OCI-LY1 (cell line): ENCODE data around the gene TGFB2.

Experiments
- H2AFZ ChIP-seq: fragments of 200-600 bp; sonication (generic), shearing (Covaris generic); 2 replicates; pipeline ENCODE4 v1.6.0; 2014; ENCODE audit warnings: antibody characterized with exemption, mild to moderate bottlenecking, low read length
- H3F3A ChIP-seq: fragments of 200-600 bp; sonication (generic), shearing (Covaris generic); 2 replicates; pipeline ENCODE4 v1.6.0; 2014; ENCODE audit warnings: mild to moderate bottlenecking, antibody characterized with exemption, low read length, moderate library complexity; ENCODE audit not compliant: insufficient read depth
- H3K27ac ChIP-seq: fragments of 200-600 bp; sonication (generic); 2 replicates; pipeline ENCODE4 v1.5.1; 2014; ENCODE audit warnings: low read length, mixed run types, mild to moderate bottlenecking, low read depth; ENCODE audit not compliant: poor library complexity, severe bottlenecking
- H3K27me3 ChIP-seq: fragments of 200-600 bp; sonication (generic); 2 replicates; pipeline ENCODE4 v1.6.0; 2014; ENCODE audit warnings: antibody characterized with exemption, mild to moderate bottlenecking, low read length, moderate library complexity; ENCODE audit not compliant: insufficient read depth
- H3K36me3 ChIP-seq: fragments of 200-600 bp; sonication (generic); 2 replicates; pipeline ENCODE4 v1.6.1; 2014; ENCODE audit warnings: mild to moderate bottlenecking, antibody characterized with exemption, low read length, moderate library complexity, mixed read lengths; ENCODE audit not compliant: insufficient read depth
- H3K4me1 ChIP-seq: fragments of 200-600 bp; sonication (generic); 2 replicates; pipeline ENCODE4 v1.5.1; 2014; ENCODE audit warnings: mild to moderate bottlenecking, low read length, moderate library complexity; ENCODE audit not compliant: insufficient read depth, severe bottlenecking
- H3K4me2 ChIP-seq: fragments of 200-600 bp; sonication (generic), shearing (Covaris generic); 2 replicates; pipeline ENCODE4 v1.6.1; 2014; ENCODE audit warnings: low read length
- H3K4me3 ChIP-seq: fragments of 200-600 bp; sonication (generic); 2 replicates; pipeline ENCODE4 v1.5.1; 2014; ENCODE audit warnings: low read length, low read depth, mild to moderate bottlenecking, mixed read lengths; ENCODE audit not compliant: poor library complexity, severe bottlenecking
- H3K79me2 ChIP-seq: fragments of 200-600 bp; shearing (Covaris generic); 2 replicates; pipeline ENCODE4 v1.6.1; 2016; ENCODE audit warnings: mixed run types, low read length, mixed read lengths; ENCODE audit not compliant: insufficient read depth
- H3K9ac ChIP-seq: fragments of 200-600 bp; sonication (generic), shearing (Covaris generic); 2 replicates; pipeline ENCODE4 v1.6.1; 2014; ENCODE audit warnings: mild to moderate bottlenecking, low read length, mixed read lengths
- H3K9me2 ChIP-seq: fragments of 200-600 bp; sonication (generic), shearing (Covaris generic); 2 replicates; pipeline ENCODE4 v1.6.1; 2014; ENCODE audit warnings: low read depth, mild to moderate bottlenecking, low read length, mixed read lengths
- H3K9me3 ChIP-seq: fragments of 200-600 bp; shearing (Covaris generic); 2 replicates; pipeline ENCODE4 v1.6.1; 2014; ENCODE audit warnings: low read length, mixed read lengths
- H4K20me1 ChIP-seq: fragments of 200-600 bp; sonication (generic), shearing (Covaris generic); 2 replicates; pipeline ENCODE4 v1.6.0; 2016; ENCODE audit warnings: mild to moderate bottlenecking, low read length; ENCODE audit not compliant: insufficient read depth
- EZH2 ChIP-seq: fragments of 200-600 bp; sonication (generic), shearing (Covaris generic); IDR thresholded peaks from 2 replicates; pipeline ENCODE4 v1.8.0; 2017; ENCODE audit warnings: borderline replicate concordance, mixed run types, mild to moderate bottlenecking, antibody characterized with exemption, low read length, moderate library complexity, mixed read lengths
- TF ChIP-seq, protein P1 (sequence below): fragments of 200-600 bp; sonication (generic), shearing (Covaris generic); IDR thresholded peaks from 2 replicates; pipeline ENCODE4 v1.5.1; 2017; ENCODE audit warnings: mild to moderate bottlenecking, antibody characterized with exemption, low read length, moderate library complexity, mixed read lengths

The TGFB2 gene

GRCh38 chr1:218383051-218383450 is 37.9 kb downstream of the TGFB2 start:
- H4K20me1 ChIP-seq = no peaks in the 10 kb centered on the region
- H3K9ac ChIP-seq = no peak overlapping the region
- H3K4me2 ChIP-seq = no peak overlapping the region
- H3K79me2 ChIP-seq = no peaks in the 10 kb centered on the region
- no peaks in the 10 kb centered on the region for H3F3A ChIP-seq
- H3K9me2 ChIP-seq = no peaks in the 10 kb centered on the region
- H2AFZ ChIP-seq = no peak overlapping the region
- H3K27me3 ChIP-seq = no peaks in the 10 kb centered on the region
- no peak overlapping the region for H3K27ac ChIP-seq
- H3K9me3 ChIP-seq = no peaks in the 10 kb centered on the region
- no peak for TF ChIP-seq EZH2
- TF ChIP-seq, protein P1, sequence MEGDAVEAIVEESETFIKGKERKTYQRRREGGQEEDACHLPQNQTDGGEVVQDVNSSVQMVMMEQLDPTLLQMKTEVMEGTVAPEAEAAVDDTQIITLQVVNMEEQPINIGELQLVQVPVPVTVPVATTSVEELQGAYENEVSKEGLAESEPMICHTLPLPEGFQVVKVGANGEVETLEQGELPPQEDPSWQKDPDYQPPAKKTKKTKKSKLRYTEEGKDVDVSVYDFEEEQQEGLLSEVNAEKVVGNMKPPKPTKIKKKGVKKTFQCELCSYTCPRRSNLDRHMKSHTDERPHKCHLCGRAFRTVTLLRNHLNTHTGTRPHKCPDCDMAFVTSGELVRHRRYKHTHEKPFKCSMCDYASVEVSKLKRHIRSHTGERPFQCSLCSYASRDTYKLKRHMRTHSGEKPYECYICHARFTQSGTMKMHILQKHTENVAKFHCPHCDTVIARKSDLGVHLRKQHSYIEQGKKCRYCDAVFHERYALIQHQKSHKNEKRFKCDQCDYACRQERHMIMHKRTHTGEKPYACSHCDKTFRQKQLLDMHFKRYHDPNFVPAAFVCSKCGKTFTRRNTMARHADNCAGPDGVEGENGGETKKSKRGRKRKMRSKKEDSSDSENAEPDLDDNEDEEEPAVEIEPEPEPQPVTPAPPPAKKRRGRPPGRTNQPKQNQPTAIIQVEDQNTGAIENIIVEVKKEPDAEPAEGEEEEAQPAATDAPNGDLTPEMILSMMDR = no peak
- no peaks in the 10 kb centered on the region for H3K36me3 ChIP-seq
- no peak overlapping the region for H3K4me3 ChIP-seq
- no peaks in the 10 kb centered on the region for H3K4me1 ChIP-seq

DNA sequence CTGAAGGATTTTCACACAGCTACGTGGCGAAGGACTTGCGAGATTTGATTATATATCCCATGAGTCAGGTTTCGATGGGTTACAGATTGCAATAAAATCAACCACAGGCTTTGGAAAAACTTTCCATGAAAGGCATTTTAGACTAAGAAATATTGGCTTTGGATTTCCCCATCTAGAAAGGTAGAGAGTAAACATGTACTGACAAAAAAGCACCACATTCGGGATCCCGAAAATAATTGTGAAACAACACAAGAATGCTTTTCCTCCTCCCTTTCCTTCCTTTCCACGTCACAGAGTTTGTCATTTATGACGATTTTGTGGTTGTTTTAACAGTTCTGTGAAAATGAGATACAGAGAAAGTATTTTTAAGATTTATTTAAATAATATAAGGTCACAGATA is 38.5 kb downstream of the TGFB2 start:
- Histone ChIP-seq H3K36me3 (no peaks in the 10 kb centered on the region), H2AFZ (no peak overlapping the region), H3K4me3 (no peak overlapping the region), H3K9ac (no peak overlapping the region), H3K4me1 (no peaks in the 10 kb centered on the region), H3F3A (no peaks in the 10 kb centered on the region), H4K20me1 (no peaks in the 10 kb centered on the region), H3K9me2 (no peaks in the 10 kb centered on the region), H3K27me3 (no peaks in the 10 kb centered on the region), H3K27ac (no peak overlapping the region), H3K79me2 (no peaks in the 10 kb centered on the region), H3K9me3 (no peaks in the 10 kb centered on the region), H3K4me2 (no peak overlapping the region)
- TF ChIP-seq EZH2 = no peak
- TF ChIP-seq, protein P1 = no peak

DNA sequence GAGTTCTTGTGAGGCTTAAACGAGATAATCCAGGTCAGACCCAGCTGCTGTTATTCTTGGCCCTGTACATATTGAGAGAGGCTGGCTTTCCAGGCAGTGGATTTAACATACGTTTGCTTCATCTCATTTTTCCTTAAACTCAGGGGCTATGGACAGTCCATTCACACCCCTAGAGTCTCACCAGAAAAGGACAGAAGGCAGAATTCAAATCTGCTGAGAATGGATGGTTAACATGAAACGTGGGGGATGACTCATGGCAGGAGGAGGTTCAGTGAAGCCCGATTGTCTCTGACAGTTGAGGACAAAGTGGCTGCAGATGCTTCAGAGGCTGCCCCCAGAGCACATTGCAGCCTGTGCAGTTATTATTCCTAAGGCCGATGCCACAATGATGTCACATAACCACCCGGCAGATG is 39.5 kb downstream of the TGFB2 start:
- no peak overlapping the region for H3K4me2 ChIP-seq
- H2AFZ ChIP-seq = no peak overlapping the region
- H4K20me1 ChIP-seq = no peaks in the 10 kb centered on the region
- H3F3A ChIP-seq = no peaks in the 10 kb centered on the region
- H3K9me3 ChIP-seq = no peaks in the 10 kb centered on the region
- no peak for TF ChIP-seq EZH2
- TF ChIP-seq, protein P1 = no peak
- no peak overlapping the region for H3K4me3 ChIP-seq
- no peaks in the 10 kb centered on the region for H3K4me1 ChIP-seq
- no peaks in the 10 kb centered on the region for H3K79me2 ChIP-seq
- no peaks in the 10 kb centered on the region for H3K9me2 ChIP-seq
- no peaks in the 10 kb centered on the region for H3K36me3 ChIP-seq
- no peak overlapping the region for H3K9ac ChIP-seq
- H3K27me3 ChIP-seq = no peaks in the 10 kb centered on the region
- H3K27ac ChIP-seq = no peak overlapping the region
